ENCODE data around the gene CCDC88B.
"Not testable (repeated sequence)": the region's sequence is repeated elsewhere in the genome, so short reads cannot be mapped to it uniquely, and the experiment has no call there.

CCDC88B gene

DNA sequence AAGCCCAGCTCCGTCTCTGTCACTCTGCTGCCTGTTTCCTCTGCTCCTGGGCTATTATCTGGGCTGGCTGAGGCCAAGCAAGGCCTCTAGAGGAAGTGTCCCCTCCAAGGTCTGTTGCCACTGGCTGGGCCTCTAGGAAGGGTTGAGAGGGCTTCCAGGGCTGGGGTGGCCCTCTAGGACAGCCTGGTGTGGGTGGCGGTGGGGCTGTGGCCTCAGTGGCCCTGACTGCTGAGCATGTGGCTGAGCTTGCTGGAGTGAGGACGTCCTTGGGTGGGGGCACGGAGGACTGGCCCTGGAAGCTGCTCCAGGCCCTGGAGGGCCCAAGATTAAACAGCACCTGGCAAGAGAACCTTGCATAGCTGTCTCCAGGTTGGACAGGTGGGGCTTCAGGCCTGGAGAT, 16.0 kb upstream of the CCDC88B start:
- not testable (repeated sequence) for DNase-seq

DNA sequence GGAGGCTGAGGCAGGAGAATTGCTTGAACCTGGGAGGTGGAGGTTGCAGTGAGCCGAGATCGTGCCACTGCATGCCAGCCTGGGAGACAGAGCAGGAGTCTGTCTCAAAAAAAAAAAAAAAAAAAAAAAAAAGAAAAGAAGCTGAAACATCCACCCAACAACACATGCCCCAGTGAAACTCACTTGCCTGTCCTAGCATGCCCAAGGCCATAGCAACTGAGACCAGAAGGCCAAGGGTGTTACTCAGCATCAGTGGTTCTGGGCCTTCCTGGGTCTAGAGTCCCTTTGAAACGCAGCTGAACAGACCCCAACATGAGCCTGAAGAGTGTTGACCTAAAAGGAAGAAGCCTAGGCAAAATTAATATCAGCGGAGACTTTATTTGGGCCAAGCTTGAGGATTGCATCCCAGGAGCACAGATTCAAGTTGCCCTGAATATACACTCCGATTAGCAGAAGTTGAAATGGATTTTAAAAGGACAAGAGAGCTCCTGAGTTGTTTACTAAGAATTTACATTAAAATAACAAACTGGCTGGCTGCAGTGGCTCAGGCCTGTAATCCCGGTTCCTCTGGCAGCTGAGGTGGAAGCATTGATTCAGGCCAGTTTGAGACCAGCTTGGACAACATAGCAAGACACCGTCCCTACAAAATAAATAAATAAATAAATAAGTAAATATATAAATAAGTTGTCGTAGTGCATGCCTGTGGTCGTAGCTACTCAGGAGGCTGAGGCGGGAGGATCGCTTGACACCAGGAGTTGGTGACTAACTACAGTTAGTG, 15.1 kb upstream of the CCDC88B start:
- DNase-seq = no peak

DNA sequence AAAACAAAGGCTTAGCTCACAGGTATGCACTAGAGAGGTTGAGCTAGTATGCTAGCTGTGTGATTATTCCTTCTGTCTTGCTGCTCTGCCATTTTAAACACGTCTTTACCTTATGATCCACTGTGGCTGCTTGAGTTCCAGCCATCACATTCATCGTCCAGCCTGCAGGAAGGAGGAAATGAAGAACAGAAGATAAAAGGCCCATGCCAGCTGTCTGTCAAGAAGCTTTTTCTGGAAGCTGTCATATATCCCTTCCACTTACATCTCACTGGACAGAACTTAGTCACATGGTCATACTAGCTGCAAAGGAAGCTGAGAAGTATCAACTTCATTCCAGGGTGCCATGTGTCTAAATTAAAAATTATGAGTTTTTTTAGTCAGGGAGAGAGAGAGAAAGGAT, 12.6 kb upstream of the CCDC88B start:
- DNase-seq = no peak

DNA sequence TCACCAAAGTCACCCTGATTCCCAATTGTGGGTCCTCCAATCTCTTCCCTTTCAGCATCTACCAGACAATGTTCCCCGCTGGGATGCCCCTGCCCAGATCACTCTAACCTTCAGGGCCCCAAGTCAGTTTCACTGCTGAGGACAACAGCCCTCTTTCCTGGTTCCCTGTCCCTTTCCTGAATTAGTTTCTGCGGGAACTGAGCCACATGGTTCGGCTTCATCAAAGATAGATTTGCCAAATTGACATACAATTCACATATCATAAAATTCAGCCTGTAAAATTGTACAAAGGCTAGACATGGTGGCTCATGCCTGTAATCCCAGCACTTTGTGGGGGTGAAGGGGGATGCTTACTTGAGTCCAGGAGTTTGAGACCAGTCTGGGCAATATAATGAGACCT, 12.0 kb upstream of the CCDC88B start:
- no peak for DNase-seq

DNA sequence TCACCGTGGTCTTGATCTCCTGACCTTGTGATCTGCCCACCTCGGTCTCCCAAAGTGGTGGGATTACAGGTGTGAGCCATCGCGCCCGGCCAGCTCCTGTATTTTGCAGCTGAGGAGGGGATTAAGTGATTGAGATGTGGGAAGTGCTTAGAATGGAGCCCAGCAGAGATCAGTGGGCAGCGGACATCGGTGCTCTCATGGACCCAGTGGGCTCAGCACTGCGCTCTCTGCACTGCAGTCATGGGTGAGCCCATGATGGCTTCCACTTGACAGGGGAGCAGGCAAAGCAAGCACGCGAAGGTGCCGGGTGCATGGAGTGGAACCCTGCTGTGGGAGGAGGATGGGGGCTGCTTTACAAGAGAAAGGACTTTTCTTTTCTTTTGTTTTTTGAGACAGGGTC, 9.1 kb upstream of the CCDC88B start:
- no peak for DNase-seq

DNA sequence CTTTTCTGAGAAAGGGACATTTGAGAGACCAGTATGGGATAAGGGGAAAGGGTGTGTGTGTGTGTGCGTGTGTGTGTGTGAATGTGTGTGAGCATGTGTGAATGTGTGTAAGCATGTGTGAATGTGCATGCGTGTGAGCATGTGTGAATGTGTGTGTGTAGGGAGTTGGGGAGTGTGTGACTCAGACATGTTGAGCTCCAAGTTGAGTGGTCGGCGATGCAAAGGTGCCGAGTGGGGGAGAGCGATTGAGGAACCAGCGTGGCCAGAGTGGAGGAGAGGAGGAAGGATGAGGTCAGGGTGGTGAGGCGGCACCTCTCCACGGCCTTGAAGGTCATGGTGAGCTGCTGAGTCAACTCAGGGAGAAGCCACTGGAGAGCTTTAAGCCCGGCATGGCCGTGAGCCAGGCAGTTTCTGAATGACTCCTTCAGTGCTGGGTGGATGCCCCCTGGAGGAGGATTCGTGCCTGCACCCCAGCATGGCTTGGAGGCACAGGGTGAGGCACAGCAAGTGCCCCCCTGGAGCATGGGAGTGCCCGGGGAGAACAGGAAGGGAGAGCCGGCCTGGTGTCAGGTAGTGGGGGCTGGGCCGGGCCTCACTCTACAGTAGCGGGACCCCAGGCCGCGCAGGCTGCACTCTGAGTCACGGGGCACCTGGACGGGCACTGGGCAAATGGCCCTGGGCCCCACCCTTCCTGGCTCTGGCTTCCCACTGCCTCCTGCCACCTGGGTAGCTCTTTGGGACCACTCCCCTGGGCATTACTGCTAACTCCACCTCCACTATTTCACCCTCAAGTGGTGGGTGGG, 8.2 kb upstream of the CCDC88B start:
- peak; percentile 38 for DNase-seq

DNA sequence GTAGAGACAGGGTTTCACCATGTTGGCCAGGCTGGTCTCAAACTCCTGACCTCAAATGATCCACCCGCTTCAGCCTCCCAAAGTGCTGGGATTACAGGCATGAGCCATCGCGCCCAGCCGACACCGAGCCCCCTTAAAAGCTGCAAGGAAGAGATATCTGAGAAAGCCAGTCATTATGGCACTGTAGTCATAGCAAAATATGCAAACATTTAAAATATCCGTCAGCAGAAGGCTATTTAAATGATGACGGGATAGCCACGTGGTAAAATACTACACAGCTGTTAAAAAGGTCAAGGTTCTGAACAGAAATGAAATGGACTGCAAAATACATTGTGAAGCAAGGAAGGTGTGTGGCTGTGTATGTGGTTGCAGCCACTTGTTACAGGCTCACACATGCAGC, 6.4 kb upstream of the CCDC88B start:
- no peak for DNase-seq

DNA sequence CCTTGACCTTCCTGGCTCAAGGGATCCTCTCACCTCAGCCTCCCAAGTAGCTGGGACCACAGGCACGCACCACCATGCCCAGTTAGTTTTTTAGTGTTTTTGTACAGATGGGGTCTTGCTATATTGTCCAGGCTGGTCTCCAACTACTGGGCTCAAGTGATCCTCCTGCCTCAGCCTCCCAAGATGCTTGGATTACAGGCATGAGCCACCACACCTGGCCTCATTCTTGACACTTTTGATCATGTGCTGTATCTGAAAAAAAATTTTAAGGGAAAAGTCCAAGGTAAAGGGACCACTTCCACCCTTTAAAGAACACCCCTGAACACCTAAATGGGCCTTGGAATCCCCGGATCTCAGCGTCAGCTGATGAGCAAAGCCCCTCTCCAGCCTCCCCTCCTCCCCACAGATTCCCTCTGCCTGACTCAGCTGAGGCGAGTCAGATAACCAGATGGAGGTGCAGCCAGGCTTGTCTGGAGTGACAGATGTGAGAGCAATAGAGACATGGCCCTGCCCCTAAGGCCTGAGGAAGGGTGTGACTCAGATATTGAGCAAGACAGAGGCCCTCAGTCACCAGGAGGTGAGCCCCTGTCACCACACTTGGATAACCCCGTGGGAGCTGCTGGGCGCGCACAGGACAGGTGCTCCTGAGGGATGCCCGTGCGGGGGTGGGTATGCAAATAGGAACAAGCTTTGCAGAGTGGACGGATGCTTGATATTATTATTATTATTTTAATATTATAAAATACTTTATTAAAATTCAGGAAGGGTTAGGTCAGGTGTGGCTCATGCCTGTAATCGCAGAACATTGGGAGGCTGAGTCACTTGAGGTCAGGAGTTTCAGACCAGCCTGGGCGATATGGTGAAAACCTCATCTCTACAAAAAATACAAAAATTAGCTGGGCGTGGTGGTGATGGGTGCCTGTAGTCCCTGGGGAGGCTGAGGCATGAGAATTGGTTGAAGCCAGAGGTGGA, 5.0 kb upstream of the CCDC88B start:
- no peak for DNase-seq

DNA sequence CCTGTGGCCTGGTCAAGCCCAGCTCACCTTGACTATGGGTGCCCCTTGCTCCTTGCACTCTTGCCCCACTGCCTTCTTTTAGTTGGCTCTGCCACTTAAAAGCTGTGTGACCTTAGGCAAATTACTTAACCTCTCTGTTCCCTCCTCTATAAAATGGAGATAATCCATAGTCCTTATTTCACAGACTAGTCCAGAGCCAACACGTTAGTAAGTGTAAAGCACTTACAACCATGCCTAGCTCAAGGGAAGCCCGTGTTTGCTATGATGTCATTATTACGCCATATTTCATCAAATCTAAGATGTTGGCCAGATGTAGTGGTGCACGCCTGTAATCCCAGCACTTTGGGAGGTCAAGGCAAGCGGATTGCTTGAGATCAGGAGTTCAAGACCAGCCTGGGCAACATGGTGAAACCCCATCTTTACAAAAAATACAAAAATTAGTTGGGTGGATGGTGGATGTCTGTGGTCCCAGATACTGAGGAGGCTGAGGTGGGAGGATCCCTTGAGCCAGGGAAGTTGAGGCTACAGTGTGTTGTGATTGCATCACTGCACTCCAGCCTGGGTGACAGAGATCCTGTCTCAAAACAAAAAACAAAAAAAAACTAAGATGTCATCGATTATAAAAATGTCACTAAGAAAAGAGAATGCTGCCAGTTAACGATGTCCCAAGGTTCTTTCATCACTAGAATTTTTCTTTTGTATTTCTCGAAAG, 2.3 kb upstream of the CCDC88B start:
- DNase-seq = no peak

DNA sequence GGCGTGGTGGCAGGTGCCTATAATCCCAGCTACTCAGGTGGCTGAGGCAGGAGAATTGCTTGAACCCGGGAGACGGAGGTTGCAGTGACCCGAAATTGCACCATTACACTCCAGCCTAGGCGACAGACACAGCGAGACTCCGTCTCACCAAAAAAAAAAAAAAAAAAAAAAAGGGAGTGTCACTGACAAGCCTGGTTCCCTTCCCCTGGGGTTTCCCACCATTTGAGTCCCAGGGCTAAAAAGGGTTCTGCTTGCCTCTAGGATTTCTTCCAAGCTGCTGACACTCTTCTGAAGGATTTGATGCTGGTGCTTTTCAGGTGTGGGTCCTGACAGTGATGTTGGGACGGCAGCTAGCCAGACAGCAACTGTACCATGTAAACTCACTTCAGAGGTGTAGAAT, 1.3 kb upstream of the CCDC88B start:
- no peak for DNase-seq

DNA sequence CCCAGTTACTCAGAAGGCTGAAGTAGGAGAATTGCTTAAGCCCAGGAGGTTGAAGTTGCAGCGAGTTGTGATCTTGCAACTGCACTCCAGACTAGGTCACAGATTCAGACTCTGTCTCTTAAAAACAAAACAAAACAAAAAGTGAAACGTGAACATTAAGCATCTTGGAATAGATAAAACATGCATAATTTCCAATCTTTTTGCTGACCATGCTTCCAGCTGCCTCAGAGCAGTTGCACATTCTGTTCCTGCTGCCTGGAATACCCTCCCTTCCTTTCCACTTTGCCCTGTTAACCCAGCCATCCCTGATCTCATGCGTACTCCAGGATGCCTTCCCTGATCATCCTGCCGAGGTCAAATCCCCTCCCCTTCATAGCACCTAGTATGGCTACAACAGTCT, 718 bp upstream of the CCDC88B start:
- no peak for DNase-seq

DNA sequence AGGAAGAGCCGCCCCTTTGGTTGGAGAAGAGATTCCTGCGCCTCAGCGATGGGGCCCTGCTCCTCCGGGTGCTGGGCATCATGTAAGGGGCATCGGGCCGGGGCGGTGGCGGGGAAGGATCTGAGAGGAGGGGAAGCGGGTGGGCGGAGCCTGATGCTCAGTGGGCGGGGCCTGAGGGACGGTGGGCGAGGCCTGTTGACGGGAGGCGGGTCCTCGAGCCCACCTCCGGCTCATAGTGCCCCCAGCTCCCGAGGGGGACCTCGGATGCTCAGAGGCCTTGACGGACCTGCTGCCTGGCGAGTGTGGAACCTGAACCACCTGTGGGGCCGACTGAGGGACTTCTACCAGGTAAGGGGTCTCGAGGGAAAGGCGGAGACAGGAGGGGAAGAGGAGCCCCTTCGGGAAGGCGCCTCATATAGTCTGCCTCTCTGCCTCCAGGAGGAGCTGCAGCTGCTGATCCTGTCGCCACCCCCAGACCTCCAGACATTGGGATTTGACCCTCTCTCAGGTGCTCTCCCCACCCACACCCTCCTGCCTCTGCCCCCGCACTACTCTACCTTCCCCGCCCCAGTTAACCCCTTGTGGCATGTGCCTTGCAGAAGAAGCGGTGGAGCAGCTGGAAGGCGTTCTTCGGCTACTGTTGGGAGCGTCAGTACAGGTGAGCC, 799 bp downstream of the CCDC88B start:
- DNase-seq = peak; percentile 78

DNA sequence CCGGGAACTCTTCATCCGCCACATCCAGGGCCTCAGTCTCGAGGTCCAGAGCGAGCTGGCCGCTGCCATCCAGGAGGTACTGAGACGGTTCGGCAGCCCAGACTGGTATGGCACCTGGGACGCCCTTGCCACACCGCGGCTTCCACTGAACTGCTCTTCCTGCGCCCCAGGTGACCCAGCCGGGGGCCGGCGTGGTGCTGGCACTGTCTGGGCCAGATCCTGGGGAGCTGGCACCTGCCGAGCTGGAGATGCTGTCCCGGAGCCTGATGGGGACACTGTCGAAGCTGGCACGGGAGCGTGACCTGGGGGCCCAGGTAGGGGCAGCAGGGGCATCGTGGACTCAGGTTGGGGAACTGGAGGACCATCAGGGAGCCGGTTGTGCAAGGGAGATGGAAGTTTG, 1.4 kb downstream of the CCDC88B start:
- no peak for DNase-seq

DNA sequence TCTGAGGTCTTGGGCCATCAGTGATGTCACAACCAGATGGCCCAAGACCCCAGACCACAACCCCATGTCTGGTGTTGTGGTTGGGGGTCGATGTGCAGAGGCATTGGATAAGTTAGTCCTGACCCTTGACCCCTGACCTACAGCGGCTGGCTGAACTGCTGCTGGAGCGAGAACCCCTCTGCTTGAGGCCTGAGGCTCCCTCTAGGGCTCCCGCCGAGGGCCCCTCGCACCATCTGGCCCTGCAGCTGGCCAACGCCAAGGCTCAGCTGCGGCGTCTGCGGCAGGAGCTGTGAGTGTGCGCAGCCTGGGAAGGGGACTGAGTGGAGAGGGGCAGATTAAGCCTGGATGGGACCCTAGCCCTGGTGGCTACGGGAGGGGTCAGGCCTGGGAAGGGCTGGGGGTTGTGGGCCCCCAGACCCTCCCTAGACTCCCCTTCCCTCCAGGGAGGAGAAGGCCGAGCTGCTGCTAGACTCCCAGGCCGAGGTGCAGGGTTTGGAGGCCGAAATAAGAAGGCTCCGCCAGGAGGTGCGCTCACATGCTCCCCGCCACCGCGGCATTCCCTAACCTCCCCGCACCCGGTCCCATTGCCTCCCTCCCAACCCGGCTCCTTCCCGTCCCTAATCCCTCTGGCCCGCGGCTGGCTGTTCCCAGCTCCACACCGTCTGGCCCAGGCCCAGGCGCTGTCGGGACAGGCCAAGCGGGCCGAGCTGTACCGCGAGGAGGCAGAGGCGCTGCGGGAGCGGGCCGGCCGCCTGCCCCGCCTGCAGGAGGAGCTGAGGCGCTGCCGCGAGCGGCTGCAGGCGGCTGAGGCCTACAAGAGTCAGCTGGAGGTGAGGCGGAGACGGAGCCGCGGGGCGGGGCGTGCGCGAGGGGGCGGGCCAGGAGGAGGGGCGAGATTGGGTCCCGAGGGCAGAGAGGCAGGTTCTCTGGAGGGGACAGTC, 2.1 kb downstream of the CCDC88B start:
- DNase-seq = peak; percentile 75

DNA sequence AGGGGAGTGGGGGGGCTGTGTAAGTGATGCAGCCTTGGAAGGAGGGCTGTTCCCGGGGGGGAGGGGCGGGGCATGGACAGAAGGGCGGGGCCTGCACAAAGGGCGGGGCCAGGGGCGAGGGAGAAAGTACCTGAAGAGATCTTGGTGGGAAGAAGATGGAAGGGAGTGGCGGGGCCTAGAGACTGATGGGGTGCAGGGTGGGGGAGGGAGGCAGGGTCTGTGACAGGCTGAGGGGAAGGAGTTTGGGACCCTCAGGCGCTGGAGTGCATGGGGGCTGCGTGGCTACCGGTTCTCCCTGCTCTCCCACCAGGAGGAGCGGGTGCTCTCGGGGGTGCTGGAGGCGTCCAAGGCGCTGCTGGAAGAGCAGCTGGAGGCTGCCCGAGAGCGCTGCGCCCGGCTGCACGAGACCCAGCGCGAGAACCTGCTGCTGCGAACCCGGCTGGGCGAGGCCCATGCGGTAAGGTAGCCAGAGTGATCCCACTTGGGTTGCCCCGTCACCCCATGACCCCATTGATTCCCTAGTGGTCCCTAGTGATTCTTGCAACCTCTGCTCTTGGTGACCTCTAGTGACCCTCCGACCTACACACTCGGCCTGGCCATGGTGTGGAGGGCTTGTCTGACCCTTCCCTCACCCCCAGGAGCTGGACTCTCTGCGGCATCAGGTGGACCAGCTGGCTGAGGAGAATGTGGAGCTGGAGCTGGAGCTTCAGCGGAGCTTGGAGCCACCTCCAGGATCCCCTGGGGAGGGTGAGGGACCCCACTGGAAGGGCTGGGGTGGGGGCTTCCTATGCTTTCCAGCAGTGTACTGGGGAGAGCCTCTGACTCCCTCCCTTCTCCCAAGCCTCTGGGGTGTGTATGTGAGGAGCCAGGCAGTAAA, 3.1 kb downstream of the CCDC88B start:
- no peak for DNase-seq

DNA sequence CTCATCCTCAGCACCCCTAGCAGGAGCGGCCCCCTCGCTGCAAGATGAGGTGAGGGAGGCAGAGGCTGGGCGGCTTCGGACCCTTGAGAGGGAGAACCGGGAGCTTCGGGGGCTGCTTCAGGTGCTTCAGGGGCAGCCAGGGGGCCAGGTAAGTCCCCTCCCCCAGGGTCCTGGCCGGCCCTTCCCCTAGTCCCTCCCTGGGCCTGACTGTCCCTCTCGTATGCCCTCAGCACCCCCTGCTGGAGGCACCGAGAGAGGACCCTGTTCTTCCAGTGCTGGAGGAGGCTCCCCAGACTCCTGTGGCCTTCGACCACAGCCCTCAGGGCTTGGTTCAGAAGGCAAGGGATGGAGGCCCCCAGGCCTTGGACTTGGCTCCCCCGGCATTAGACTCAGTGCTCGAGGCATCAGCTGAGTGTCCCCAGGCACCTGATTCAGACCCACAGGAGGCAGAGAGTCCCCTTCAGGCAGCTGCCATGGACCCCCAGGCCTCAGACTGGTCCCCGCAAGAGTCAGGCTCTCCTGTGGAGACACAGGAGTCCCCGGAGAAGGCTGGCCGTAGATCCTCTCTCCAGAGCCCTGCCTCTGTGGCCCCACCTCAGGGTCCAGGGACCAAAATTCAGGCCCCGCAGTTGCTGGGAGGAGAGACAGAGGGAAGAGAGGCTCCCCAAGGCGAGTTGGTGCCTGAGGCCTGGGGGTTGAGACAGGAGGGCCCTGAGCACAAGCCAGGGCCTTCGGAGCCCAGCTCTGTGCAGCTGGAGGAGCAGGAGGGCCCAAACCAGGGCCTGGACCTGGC, 4.0 kb downstream of the CCDC88B start:
- no peak for DNase-seq

DNA sequence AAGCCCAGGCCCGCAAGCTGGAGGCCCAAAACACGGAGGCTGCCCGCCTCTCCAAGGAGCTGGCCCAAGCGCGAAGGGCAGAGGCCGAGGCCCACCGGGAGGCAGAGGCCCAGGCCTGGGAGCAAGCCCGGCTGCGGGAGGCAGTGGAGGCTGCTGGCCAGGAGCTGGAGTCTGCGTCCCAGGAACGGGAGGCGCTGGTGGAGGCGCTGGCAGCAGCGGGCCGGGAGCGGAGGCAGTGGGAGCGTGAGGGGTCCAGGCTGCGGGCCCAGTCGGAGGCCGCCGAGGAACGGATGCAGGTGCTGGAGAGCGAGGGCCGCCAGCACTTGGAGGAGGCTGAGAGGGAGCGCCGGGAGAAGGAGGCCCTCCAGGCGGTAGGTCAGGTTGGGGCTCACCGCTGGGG, 4.8 kb downstream of the CCDC88B start:
- no peak for DNase-seq

DNA sequence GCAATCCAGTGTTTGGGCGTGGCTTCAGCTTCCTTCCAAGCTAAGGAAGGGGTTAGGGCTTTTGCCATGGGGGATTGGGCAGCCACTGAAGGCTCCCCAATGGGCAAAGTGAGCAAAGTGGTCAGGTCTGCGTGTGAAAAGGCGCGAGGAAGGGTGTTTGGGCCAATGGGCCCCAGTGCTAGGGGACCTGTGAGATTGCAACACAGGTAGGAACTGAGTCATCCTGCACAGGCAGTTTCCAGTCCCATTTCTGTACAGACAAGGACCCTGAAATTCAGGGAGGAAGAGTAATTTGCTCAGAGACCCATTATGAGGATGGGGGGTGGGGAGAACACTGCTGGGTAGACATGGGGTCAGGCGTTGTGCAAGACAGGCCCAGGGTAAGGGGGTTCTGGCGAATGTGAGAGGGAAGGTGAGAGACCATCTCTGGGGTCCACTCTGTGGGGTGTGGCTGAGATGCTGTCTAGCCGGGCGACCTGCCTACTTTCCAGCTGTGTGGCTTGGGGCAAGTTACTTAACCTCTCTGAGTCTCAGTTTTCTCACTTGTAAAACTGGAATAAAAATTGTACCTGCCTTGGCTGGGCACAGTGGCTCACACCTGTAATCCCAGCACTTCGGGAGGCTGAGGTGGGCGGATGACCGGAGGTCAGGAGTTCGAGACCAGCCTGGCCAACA, 7.3 kb downstream of the CCDC88B start:
- no peak for DNase-seq
